OCI-LY7 (cell line): ENCODE results near the gene DMRT1.

Source experiments
- CTCF ChIP-seq: fragments of 200-600 bp; sonication (generic); conservative IDR thresholded peaks from 2 replicates; pipeline ENCODE4 v1.5.1; 2014; ENCODE audit warnings: mild to moderate bottlenecking, antibody characterized with exemption, low read length, moderate library complexity, mixed read lengths
- EZH2phosphoT487 ChIP-seq: fragments of 200-600 bp; sonication (generic); IDR thresholded peaks from 2 replicates; pipeline ENCODE4 v1.6.1; 2018; ENCODE audit warnings: low read depth, borderline replicate concordance, mild to moderate bottlenecking, mixed run types, antibody characterized with exemption, low read length, moderate library complexity, mixed read lengths

GRCh38 chr9:795869-796268 lies 45.6 kb upstream of the DMRT1 start:
- no peak for TF ChIP-seq CTCF
- TF ChIP-seq EZH2phosphoT487: no peak
